DMS79 (cell line): Measurements from ENCODE around the gene SRRM2.

Experiments
- DNase-seq: peaks from one replicate; lab custom pipeline; 2025; lab: John Stamatoyannopoulos, UW

The SRRM2 gene

DNA sequence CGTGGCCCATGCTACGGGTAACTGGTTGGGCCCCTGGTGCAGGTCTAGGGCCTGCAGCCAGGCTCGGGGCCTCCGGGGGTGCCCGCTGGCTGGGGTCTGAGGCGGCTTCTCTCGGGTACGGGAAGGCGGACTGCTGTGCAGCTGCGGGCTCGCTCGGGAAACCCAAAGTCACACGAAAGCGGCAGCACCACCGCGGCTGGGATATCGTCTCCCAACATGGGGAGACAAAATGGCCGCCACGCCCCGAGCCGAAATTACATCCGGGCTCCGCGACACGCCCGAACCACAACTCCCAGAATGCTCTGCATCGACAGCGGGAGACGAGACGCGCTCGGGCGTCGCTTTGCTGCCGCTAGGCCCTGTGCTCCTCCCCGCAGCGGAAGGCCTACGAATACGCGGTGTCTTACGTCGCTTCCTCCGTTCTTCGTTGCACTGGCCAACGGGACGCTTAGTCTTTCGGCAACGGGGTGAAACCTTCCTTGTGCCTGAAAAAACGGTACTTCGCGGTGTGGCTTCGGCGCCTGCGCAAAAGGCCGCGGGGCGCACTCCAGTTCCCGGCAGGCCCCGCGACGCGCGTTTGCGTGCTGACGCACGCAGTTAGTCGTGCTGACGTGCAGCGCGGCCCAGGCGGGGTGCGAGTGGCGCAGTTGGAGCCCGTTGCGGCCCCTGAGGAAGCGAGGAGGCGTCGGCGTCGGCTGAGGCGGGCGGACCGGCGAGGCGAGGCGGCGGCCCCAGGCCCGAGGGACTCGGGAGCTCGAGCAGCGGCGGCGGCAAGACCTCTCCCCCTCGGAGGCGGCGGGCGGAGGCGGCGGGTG is at the start of gene SRRM2:
Gene SRRM2, plus strand, starts transcription at position 604 of the 815 bp plus-strand sequence. CDS start 3,727 bp downstream, outside the sequence.
- DNase-seq = peak; percentile 92

DNA sequence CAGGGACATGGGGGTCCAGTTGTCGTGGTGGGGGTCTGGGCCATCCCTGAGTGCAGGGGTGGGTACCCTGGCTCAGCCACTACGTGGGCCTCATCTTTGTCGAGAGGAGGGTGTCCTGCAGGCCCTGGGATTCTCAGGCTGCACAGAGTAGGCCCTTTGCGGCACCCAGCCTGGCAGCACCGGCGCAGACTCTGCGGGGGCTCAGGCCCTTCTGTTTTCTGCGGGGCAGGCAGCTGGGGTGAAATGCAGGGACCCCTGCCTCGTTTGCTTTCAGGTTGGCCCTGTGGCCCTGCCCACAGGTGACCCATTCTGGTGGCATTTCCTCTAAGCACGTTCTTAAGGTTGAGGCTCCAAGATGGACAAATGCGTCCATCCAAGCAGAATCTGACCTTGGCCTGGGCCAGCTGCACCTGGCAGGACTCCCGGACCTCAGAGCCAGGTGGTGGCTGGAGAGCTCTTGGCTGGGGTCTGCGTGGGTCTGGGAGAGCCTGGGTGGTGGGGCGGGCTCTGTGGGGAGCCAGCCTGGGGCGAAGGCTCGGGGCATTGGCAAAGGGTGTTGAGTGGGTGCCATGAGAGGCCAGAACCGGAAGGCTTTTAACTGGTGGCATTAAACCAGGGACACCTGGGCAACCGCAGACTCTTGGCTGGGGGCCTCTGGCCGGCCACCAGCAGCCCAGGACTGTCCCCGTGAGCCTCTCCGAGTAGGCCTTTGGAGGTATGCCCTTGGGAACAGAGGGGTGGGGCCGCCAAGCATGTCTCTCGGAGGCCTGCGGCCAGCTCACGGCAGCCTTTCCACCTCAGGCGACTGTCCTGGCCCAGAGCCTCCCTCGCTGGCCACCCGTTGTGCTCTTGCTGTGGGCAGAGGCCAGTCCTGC is 49.3 kb upstream of the SRRM2 start:
- DNase-seq = no peak

GRCh38 chr16:2704166-2704982 is 48.1 kb upstream of the SRRM2 start:
- no peak for DNase-seq

GRCh38 chr16:2704983-2705275 is 47.5 kb upstream of the SRRM2 start:
- no peak for DNase-seq

DNA sequence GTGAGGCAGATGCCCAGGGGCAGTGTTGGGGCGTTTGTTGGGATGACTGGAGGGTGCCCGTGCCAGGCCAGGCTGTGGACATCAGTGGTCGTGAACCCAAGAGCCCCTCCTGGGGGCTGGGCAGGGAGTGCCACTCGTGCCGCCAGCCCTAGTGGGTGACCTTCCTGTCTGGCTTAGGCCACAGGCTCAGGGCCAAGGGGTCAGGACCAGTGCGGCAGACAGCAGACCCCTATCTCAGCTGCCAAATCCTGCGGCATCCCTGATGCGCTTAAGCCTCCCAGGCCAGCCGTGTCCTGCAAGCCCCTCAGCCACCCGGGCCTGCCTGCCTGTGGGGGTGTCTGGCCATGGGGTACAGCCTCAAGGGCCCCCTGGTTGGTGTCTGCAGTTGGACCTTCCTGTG is 47.1 kb upstream of the SRRM2 start:
- DNase-seq = no peak

DNA sequence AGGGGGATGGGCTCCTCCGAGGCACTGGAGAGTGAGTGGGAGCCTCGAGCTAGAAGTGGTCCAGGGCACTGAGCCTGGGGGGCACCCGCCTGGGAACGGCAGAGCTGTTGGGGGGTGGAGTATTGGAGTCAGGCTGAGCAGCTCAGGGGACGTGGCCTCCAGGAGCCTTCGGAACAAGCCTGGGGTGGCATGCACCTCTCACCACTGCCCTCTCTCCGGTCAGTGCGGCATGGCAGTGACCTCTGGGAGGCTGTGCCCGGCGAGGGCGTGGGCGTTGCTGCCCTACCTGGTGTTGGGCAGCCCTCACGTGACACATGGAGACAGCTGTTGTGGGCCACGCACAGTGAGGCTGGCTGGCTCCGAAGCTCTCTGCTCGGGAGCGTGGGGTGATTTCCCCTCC is 46.4 kb upstream of the SRRM2 start:
- no peak for DNase-seq

DNA sequence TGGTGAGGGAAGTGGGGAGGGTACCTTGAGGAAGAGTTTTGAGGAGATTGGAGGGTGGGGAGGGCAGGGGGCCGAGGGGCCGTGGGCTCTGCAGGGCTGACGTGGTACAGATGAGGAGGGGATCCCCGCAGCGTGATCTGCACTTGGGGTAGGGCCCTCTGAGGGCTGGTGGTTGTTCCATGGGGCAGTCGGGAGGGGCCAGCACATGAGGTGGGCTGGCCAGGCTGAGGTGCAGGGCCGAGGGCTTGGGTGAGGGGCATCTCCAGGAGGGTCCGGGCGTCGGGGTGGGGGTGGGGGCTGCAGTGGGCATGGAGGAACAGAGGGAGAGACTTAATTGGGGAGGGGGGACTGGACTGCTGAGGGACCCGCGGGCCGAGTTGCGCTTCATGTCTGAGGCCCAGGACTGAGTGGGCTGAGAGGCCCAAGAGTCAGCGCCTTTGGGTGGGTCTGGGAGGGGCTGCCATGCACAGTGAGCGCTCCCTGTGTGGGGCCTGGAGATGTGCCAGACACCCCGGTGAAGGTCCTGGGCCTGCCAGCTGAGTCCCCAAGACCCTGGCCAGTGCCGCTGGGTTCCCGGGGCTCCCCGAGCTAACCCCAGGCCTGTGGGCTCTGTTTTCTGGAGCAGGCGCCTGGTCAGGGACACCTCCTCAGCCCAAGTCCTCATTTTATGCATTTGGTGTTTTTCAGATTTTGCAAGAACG is 45.7 kb upstream of the SRRM2 start:
- no peak for DNase-seq

DNA sequence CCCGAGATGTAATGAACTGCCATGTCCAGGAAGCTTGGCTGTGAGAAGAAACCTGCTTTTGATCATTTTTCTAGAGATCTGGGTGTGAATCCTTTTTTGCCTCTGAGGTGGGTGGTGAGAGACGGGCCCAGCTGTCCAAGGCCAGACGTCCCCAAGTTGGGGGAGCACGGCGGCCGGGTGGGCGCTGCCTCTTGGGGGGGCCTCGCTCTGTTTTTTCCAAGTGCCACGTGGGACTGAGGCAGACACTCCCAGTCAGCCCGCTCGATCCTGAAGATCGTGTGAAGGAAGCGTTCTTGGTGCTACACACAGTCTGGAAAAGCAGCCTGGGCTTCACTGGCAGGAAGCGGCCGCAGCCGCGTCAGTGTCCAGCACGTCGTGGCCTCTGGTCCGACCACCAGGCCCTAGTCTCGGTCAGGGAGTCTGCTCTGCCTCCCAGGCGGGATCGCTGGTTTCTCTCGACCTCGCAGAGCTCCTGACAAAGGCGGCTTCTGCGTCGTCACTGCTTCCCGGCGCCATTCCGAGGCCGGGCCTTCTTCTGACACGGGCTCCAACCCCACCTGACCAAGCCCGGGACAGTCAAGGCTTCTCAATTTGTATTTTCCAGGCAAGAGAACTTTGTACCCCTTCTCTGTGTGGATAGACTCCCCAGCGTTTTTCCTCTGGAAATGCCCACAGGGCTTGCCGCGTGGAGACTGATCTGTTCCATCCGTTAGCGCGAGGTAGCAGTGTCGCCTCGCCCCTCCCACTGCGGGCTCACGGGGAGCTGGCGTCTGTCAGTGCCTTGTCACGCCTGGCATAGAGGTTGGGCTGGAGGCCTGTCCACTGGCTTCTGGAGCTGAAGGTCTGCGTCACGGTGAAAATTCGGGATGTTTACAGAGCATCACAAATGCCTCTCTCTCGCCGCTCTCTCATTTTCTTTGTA is 44.8 kb upstream of the SRRM2 start:
- DNase-seq = no peak

GRCh38 chr16:2708290-2708639 is 44.2 kb upstream of the SRRM2 start:
- no peak for DNase-seq

- DNase-seq = no peak
These were observed 43.4 kb upstream of the SRRM2 start for GRCh38 chr16:2708955-2709587.

- no peak for DNase-seq
These were observed 42.9 kb upstream of the SRRM2 start for GRCh38 chr16:2709588-2709984.

GRCh38 chr16:2710021-2710710 is 42.3 kb upstream of the SRRM2 start:
- no peak for DNase-seq

DNA sequence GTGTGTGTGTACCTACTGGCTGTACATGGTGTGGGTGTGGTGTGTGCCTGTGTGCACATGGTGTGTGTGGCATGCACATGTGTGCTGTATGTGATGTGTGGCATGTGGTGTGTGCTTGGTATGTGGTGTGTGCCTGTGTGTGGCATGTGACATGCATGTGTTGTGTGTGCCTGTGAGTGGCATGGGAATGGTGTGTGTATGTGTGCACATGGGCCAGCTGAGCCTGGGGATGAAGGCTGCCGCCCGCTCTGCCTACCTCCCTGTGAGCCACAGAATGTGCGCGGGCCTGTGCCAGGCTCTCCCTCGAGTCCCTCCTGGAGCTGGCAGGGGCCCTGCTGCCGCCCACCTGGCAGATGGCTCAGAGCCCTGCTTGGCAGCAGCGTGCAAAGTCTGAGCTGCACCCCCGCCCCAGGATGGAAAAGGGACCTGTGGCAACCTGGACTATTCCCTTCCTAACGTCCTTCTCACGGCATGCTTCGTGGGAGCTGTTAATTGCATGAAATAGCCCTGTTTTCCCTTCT is 41.7 kb upstream of the SRRM2 start:
- DNase-seq = no peak

- DNase-seq = no peak
These were observed 40.9 kb upstream of the SRRM2 start for GRCh38 chr16:2711370-2712062.

DNA sequence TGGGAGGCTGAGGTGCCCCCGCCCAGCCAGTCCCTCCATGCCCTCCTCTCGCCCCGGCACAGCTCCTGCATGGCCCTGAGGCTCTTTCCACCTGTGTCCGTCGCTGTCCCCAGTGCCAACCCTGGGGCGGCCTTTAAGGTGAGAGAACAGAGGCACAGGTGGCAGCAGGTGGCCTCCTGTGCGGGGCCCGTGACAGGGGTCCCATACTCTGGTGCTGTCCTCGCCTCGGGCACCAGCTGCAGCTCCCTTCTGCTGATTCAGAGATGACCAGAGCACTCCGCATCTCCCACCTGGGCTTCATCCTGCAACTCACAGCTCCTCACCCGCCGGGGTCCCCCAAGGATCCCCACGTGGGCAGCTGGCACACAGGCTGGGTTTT is 40.4 kb upstream of the SRRM2 start:
- no peak for DNase-seq

- no peak for DNase-seq
These were observed 39.9 kb upstream of the SRRM2 start for GRCh38 chr16:2712546-2712945.

GRCh38 chr16:2713523-2713922 is 38.9 kb upstream of the SRRM2 start:
- DNase-seq = no peak

- no peak for DNase-seq
These were observed 38.3 kb upstream of the SRRM2 start for GRCh38 chr16:2713985-2714774.
